ENCODE data around the gene ACTL8.

Gene ACTL8

DNA sequence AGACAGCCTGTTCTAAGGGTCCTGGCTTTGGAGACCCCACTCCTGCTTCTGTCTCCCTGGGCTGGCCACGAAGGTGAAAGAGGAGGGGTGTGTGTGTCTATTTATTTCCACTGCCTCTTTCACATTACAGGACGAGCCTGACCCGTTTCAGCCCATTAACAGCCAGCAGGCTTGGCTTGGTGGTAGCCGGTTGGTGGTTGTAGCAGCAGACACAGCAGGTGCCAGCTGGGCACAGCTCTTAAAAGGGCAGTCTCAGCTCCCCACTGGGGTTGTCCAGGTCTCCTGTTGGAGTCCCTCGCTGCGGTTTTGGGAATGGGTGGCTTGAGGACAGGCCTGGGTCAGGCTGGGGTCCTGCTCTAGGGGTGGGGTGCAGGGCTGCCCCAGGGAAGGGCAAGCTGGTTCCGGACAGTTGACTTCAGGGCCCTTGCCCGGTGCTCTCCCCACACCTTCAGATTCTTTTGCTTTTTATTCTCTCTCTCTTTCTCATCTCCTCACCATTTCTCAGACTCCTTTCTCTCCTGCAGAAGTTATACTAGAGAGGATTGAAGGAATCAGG is 84.6 kb downstream of the ACTL8 start:
- H3K9me3 ChIP-seq (ENCODE audit: control insufficient read depth, low read length), result no peaks in the 10 kb centered on the region
- no peak overlapping the region for H3K27ac ChIP-seq (ENCODE audit: insufficient read depth, low read depth, low read length, poor library complexity, severe bottlenecking)
- no peaks in the 10 kb centered on the region for H3K4me1 ChIP-seq (ENCODE audit: control insufficient read depth, insufficient read depth, low read length)
- H3K36me3 ChIP-seq (ENCODE audit: control insufficient read depth, insufficient read depth, low read length), result no peaks in the 10 kb centered on the region
- no peak overlapping the region for H3K4me3 ChIP-seq (ENCODE audit: insufficient read depth, low read depth, low read length)
- 90 to 91% methylated on average over 8 of the region's 8 CpGs for WGBS, 2 experiments
- no peaks in the 10 kb centered on the region for H3K27me3 ChIP-seq (ENCODE audit: control insufficient read depth, insufficient read depth, low read length, poor library complexity, severe bottlenecking)

DNA sequence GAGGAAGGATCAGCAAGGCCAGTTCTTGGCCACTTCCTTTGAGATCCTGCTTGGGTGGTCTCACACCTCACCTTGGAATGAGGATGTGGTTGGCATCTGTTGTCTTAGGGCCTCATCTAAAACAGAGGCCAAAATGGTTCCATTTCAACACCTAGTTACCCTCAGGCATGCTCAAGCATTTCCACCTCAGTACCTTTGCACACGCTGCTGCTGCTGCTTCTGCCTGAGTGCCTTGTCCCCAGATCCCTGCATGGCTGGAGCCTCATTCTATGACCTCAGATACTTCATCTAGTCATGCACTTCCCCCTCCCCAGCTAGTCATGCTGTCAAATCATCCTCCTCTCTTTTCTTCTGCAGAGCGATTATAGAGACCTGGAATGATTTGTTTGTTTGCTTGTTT is 86.8 kb downstream of the ACTL8 start:
- WGBS, 2 experiments, result 90 to 93% methylated on average over 1 to 2 of the region's 2 CpGs
- no peaks in the 10 kb centered on the region for H3K27me3 ChIP-seq (ENCODE audit: control insufficient read depth, insufficient read depth, low read length, poor library complexity, severe bottlenecking)
- no peaks in the 10 kb centered on the region for H3K36me3 ChIP-seq (ENCODE audit: control insufficient read depth, insufficient read depth, low read length)

DNA sequence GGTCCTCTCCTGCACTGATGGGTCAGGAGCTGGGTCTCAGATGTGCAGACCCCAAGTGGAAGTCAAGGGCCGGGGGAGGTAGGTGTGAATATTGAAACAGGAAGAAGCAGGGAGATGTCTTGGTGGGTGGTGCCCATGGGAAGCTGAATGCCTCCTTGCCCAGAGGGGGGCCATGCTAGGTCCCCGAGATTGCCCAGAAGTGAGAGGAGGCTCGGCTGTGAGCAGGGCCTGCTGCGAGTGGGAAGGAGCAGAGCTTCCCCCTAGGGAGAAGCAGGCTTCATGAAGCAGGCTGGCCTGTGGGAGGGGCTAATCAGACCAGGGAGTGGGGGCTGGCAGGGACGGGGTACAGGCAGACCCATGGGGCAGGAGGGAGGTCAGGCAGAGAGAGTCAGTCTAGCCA is 87.6 kb downstream of the ACTL8 start:
- Histone ChIP-seq H3K4me1 (ENCODE audit: control insufficient read depth, insufficient read depth, low read length) (no peaks in the 10 kb centered on the region), H3K27ac (ENCODE audit: insufficient read depth, low read depth, low read length, poor library complexity, severe bottlenecking) (no peak overlapping the region), H3K36me3 (ENCODE audit: control insufficient read depth, insufficient read depth, low read length) (no peaks in the 10 kb centered on the region), H3K27me3 (ENCODE audit: control insufficient read depth, insufficient read depth, low read length, poor library complexity, severe bottlenecking) (no peaks in the 10 kb centered on the region), H3K4me3 (ENCODE audit: insufficient read depth, low read depth, low read length) (no peak overlapping the region), H3K9me3 (ENCODE audit: control insufficient read depth, low read length) (no peaks in the 10 kb centered on the region)
- WGBS, 2 experiments, result 77 to 80% methylated on average over 5 of the region's 5 CpGs

More for the DNA sequence above, 86.8 kb downstream of the ACTL8 start:
- Histone ChIP-seq H3K4me3 (ENCODE audit: insufficient read depth, low read depth, low read length) (no peak overlapping the region), H3K4me1 (ENCODE audit: control insufficient read depth, insufficient read depth, low read length) (no peaks in the 10 kb centered on the region), H3K9me3 (ENCODE audit: control insufficient read depth, low read length) (no peaks in the 10 kb centered on the region), H3K27ac (ENCODE audit: insufficient read depth, low read depth, low read length, poor library complexity, severe bottlenecking) (no peak overlapping the region)

DNA sequence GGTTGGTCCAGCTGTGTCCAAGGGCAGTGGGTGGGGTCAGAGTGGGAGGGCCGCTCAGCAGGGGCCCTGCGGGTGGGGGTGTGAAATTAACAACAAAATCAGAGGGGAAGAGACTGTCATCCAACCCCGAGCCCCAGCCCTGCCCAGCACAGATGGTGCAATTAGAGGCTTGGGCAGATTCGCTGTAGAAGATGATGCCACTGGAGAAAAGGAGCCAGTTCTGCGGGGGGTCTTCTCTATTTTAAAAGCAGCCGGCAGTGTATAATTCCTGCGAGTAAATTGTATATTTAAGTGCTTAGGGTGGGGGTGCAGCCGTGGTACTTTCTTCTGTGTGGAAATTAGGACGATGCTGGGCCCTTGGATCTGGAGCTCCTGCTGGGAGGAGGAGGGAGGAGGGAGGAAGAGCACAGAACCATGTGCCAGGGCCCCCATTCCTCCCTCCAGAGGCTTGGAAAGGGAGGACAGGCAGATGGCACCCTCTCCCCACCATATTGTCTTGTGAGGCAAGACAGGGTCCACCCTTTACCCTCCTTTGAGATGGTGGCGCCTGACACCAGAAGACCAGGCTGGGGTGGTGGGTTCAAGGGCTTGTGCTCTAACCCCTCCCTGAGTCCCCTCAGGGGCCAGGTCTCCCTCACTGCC is 89.2 kb downstream of the ACTL8 start:
- 72 to 78% methylated on average over 10 of the region's 10 CpGs for WGBS, 2 experiments
- no peaks in the 10 kb centered on the region for H3K36me3 ChIP-seq (ENCODE audit: control insufficient read depth, insufficient read depth, low read length)
- no peak overlapping the region for H3K27ac ChIP-seq (ENCODE audit: insufficient read depth, low read depth, low read length, poor library complexity, severe bottlenecking)
- H3K4me1 ChIP-seq (ENCODE audit: control insufficient read depth, insufficient read depth, low read length), result no peaks in the 10 kb centered on the region
- no peaks in the 10 kb centered on the region for H3K27me3 ChIP-seq (ENCODE audit: control insufficient read depth, insufficient read depth, low read length, poor library complexity, severe bottlenecking)
- no peak overlapping the region for H3K4me3 ChIP-seq (ENCODE audit: insufficient read depth, low read depth, low read length)
- H3K9me3 ChIP-seq (ENCODE audit: control insufficient read depth, low read length), result no peaks in the 10 kb centered on the region

DNA sequence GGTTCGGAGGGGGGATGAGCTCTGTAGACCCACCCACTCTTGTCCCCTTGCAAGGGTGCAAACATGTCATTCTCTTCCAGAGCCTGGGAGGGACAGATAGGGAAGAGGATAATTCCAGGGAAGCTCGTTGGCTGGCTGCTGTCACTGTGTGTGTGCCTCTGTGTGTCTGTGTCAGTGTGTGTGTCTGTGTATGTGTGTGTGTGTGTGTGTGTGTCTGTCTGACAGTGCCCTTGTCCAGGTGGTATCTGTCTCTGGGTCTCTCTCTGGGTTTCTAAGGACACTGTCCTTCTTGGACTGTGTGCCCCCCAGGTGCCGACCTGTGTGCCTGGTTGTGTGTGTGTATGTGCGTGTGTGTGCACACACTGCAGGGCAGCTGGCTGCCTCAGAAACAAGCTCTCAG is 90.5 kb downstream of the ACTL8 start:
- WGBS, 2 experiments, result 85 to 90% methylated on average over 4 of the region's 4 CpGs
- no peak overlapping the region for H3K27ac ChIP-seq (ENCODE audit: insufficient read depth, low read depth, low read length, poor library complexity, severe bottlenecking)
- no peak overlapping the region for H3K4me3 ChIP-seq (ENCODE audit: insufficient read depth, low read depth, low read length)
- no peaks in the 10 kb centered on the region for H3K4me1 ChIP-seq (ENCODE audit: control insufficient read depth, insufficient read depth, low read length)
- no peaks in the 10 kb centered on the region for H3K27me3 ChIP-seq (ENCODE audit: control insufficient read depth, insufficient read depth, low read length, poor library complexity, severe bottlenecking)
- H3K9me3 ChIP-seq (ENCODE audit: control insufficient read depth, low read length), result no peaks in the 10 kb centered on the region
- no peaks in the 10 kb centered on the region for H3K36me3 ChIP-seq (ENCODE audit: control insufficient read depth, insufficient read depth, low read length)

DNA sequence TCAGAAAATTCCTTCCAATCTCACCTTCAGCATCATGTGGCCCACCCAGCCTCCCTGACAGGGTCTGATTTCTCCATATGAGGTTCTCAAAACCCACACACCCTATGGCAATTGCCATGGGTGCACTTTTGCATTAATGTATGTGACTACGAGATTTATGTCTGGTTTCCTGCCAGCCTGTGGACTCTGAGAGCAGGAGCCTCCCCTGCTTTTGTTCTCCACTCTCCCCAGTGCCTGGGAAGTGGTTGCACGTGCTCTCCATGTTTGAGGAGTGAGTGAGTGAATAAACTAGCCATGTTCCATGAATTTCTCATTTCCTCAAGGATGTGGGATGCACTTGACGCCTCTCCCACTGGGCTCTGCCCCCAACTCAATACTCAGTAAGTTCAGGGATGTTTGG is 91.2 kb downstream of the ACTL8 start:
- Histone ChIP-seq H3K9me3 (ENCODE audit: control insufficient read depth, low read length) (no peaks in the 10 kb centered on the region), H3K4me3 (ENCODE audit: insufficient read depth, low read depth, low read length) (no peak overlapping the region), H3K27ac (ENCODE audit: insufficient read depth, low read depth, low read length, poor library complexity, severe bottlenecking) (no peak overlapping the region), H3K27me3 (ENCODE audit: control insufficient read depth, insufficient read depth, low read length, poor library complexity, severe bottlenecking) (no peaks in the 10 kb centered on the region), H3K36me3 (ENCODE audit: control insufficient read depth, insufficient read depth, low read length) (no peaks in the 10 kb centered on the region), H3K4me1 (ENCODE audit: control insufficient read depth, insufficient read depth, low read length) (no peaks in the 10 kb centered on the region)
- WGBS, 2 experiments, result 79 to 83% methylated on average over 3 of the region's 3 CpGs

DNA sequence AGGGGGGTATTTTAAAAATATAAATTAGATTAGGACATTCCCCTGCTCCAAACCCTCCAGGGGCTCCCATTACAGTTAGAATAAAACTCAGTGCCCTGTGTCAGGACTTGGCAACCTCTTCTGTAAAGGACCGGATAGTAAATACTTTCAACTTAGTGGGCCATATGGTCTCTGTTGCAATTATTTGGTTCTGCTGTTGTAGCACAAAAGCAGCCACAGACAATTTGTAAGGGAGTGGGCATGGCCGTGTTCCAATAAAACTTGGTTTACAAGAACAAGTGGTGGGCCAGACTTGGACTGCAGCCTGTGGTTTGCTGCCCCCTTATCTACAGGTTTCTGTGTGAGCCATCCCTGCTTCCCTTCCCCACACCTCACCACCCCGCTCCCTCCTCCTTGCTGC is 92.0 kb downstream of the ACTL8 start:
- 85 to 93% methylated on average over 3 of the region's 3 CpGs for WGBS, 2 experiments
- no peaks in the 10 kb centered on the region for H3K4me1 ChIP-seq (ENCODE audit: control insufficient read depth, insufficient read depth, low read length)
- no peak overlapping the region for H3K4me3 ChIP-seq (ENCODE audit: insufficient read depth, low read depth, low read length)
- H3K27ac ChIP-seq (ENCODE audit: insufficient read depth, low read depth, low read length, poor library complexity, severe bottlenecking), result no peak overlapping the region
- H3K36me3 ChIP-seq (ENCODE audit: control insufficient read depth, insufficient read depth, low read length), result no peaks in the 10 kb centered on the region
- H3K27me3 ChIP-seq (ENCODE audit: control insufficient read depth, insufficient read depth, low read length, poor library complexity, severe bottlenecking), result no peaks in the 10 kb centered on the region
- no peaks in the 10 kb centered on the region for H3K9me3 ChIP-seq (ENCODE audit: control insufficient read depth, low read length)

DNA sequence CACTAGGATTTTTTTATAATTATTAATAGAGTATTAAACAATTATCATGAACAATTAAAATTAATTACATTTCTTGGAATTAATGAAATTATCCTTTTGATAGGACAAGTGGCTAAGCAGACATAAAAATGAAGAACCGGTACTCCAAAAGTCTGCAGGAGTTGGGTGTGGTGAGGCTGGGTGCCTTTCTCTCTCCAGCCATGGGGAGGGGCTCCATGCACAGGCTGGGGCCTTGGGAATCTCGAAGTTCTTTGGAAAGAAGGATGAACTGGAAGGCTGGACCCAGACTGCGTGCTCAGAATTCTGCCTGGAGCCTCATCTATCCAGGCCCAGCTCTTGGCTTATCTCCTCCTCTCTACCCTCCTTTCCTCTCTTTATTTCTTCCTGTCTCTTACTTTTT is 94.1 kb downstream of the ACTL8 start:
- Histone ChIP-seq H3K27ac (ENCODE audit: insufficient read depth, low read depth, low read length, poor library complexity, severe bottlenecking) (no peak overlapping the region), H3K4me3 (ENCODE audit: insufficient read depth, low read depth, low read length) (no peak overlapping the region), H3K9me3 (ENCODE audit: control insufficient read depth, low read length) (no peaks in the 10 kb centered on the region), H3K27me3 (ENCODE audit: control insufficient read depth, insufficient read depth, low read length, poor library complexity, severe bottlenecking) (no peaks in the 10 kb centered on the region), H3K4me1 (ENCODE audit: control insufficient read depth, insufficient read depth, low read length) (no peaks in the 10 kb centered on the region), H3K36me3 (ENCODE audit: control insufficient read depth, insufficient read depth, low read length) (no peaks in the 10 kb centered on the region)
- 84 to 86% methylated on average over 3 of the region's 3 CpGs for WGBS, 2 experiments

DNA sequence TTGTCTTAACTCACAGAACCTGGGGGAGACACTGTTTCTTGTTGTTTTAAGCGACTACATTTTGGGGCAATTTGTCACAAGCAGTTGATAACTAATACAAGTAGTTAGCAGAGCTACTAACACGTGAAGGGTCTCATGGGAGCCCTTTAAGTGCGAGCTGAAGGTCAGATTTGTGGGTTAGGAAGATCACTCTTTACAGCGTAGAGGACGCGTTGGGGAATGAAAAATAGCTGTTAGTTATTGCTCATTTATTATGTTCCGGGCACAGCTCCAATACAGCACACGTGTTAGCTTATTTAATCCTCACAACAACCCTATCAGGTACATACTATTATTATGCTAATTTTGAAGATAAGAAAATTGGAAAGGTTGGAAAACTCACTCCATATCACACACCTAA is 95.9 kb downstream of the ACTL8 start:
- no peak overlapping the region for H3K27ac ChIP-seq (ENCODE audit: insufficient read depth, low read depth, low read length, poor library complexity, severe bottlenecking)
- H3K27me3 ChIP-seq (ENCODE audit: control insufficient read depth, insufficient read depth, low read length, poor library complexity, severe bottlenecking), result no peaks in the 10 kb centered on the region
- H3K36me3 ChIP-seq (ENCODE audit: control insufficient read depth, insufficient read depth, low read length), result no peaks in the 10 kb centered on the region
- no peaks in the 10 kb centered on the region for H3K4me1 ChIP-seq (ENCODE audit: control insufficient read depth, insufficient read depth, low read length)
- H3K9me3 ChIP-seq (ENCODE audit: control insufficient read depth, low read length), result no peaks in the 10 kb centered on the region
- WGBS, 2 experiments, result 88 to 94% methylated on average over 6 to 7 of the region's 8 CpGs
- no peak overlapping the region for H3K4me3 ChIP-seq (ENCODE audit: insufficient read depth, low read depth, low read length)

DNA sequence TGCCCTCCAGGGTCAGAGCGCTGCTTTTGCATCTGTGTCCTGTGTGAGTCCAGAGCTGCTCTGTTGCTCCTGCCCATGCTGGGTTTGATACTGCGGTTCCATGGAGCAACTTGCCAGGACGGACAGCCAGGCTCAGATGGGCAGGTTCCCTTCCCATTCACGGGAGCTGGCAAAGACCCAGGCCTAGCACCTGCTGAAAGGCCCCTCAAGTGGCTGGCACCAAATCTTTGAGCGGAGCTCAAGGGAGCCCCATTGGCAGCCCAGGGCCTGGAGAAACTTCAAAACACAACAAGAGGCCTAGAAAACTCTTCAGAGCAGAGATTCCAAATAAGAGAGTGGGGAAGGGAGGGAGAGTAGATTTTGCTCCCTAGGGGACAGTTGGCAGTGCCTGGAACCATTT is 97.2 kb downstream of the ACTL8 start:
- no peaks in the 10 kb centered on the region for H3K27me3 ChIP-seq (ENCODE audit: control insufficient read depth, insufficient read depth, low read length, poor library complexity, severe bottlenecking)
- no peak overlapping the region for H3K27ac ChIP-seq (ENCODE audit: insufficient read depth, low read depth, low read length, poor library complexity, severe bottlenecking)
- 93 to 95% methylated on average over 5 of the region's 5 CpGs for WGBS, 2 experiments
- no peaks in the 10 kb centered on the region for H3K36me3 ChIP-seq (ENCODE audit: control insufficient read depth, insufficient read depth, low read length)
- no peak overlapping the region for H3K4me3 ChIP-seq (ENCODE audit: insufficient read depth, low read depth, low read length)
- no peaks in the 10 kb centered on the region for H3K9me3 ChIP-seq (ENCODE audit: control insufficient read depth, low read length)
- H3K4me1 ChIP-seq (ENCODE audit: control insufficient read depth, insufficient read depth, low read length), result no peaks in the 10 kb centered on the region

All from ectodermal cell (in vitro differentiated cells).